GM23338 (cell line): ENCODE measurements around the gene ALCAM. TPM values are rescaled to one million over a fixed set of nuclear protein-coding genes. Genes with fewer than 3 reads are reported as not detected.

Experiments used
- ATAC-seq: fragments of 200-7000 bp; cut with Tn5 transposase; 3 replicates; pipeline ENCODE4 v1.9.1; 2020
- DNase-seq: peaks from one replicate; pipeline ENCODE4 v3.0.0-alpha.2; 2015; ENCODE audit warnings: low spot score
- H2AFZ ChIP-seq: fragments of 200-600 bp; sonication (generic); 2 replicates; pipeline ENCODE4 v1.8.0; 2016; ENCODE audit warnings: antibody characterized with exemption, mild to moderate bottlenecking, moderate library complexity
- H3F3A ChIP-seq: fragments of 200-600 bp; sonication (generic); replicated peaks from 2 replicates; pipeline ENCODE4 v1.8.0; 2017; ENCODE audit warnings: antibody characterized with exemption, mixed run types, low read depth
- H3K27ac ChIP-seq: fragments of 200-600 bp; sonication (generic); 2 replicates; pipeline ENCODE4 v1.6.1; 2016; ENCODE audit warnings: low read depth
- H3K27me3 ChIP-seq: fragments of 200-600 bp; sonication (generic); 2 replicates; pipeline ENCODE4 v1.8.0; 2016; ENCODE audit warnings: mild to moderate bottlenecking, mixed run types, moderate library complexity; ENCODE audit not compliant: insufficient read depth
- H3K36me3 ChIP-seq: fragments of 200-600 bp; sonication (generic); 2 replicates; pipeline ENCODE4 v1.8.0; 2016; ENCODE audit warnings: mild to moderate bottlenecking; ENCODE audit not compliant: insufficient read depth
- H3K4me1 ChIP-seq: fragments of 200-600 bp; sonication (generic); 2 replicates; pipeline ENCODE4 v1.8.0; 2016; ENCODE audit warnings: mild to moderate bottlenecking, moderate library complexity; ENCODE audit not compliant: insufficient read depth
- H3K4me2 ChIP-seq: fragments of 200-600 bp; sonication (generic); 2 replicates; pipeline ENCODE4 v1.7.1; 2017; ENCODE audit warnings: mixed run types
- H3K4me3 ChIP-seq: fragments of 200-600 bp; sonication (generic); 2 replicates; pipeline ENCODE4 v1.6.1; 2016; ENCODE audit warnings: mixed run types
- H3K79me2 ChIP-seq: fragments of 200-600 bp; sonication (generic); replicated peaks from 2 replicates; pipeline ENCODE4 v1.8.0; 2017; ENCODE audit warnings: mild to moderate bottlenecking; ENCODE audit not compliant: insufficient read depth
- H3K9me2 ChIP-seq: fragments of 200-600 bp; sonication (generic); 2 replicates; pipeline ENCODE4 v1.8.0; 2017; ENCODE audit not compliant: insufficient read depth
- H4K20me1 ChIP-seq: fragments of 200-600 bp; sonication (generic); replicated peaks from 2 replicates; pipeline ENCODE4 v1.8.0; 2017; ENCODE audit warnings: mild to moderate bottlenecking; ENCODE audit not compliant: insufficient read depth
- H3K27ac Mint-ChIP-seq: 2 replicates; pipeline ENCODE4 v1.8.0; 2020; ENCODE audit warnings: inconsistent platforms, mild to moderate bottlenecking, moderate library complexity, mixed read lengths
- H3K27me3 Mint-ChIP-seq: 3 replicates; pipeline ENCODE4 v1.8.0; 2022; ENCODE audit warnings: low read depth, mild to moderate bottlenecking, moderate library complexity, mixed read lengths, inconsistent platforms; ENCODE audit not compliant: insufficient read depth, poor library complexity
- H3K36me3 Mint-ChIP-seq: 3 replicates; pipeline ENCODE4 v1.8.0; 2021; ENCODE audit warnings: low read depth, mild to moderate bottlenecking, inconsistent platforms, moderate library complexity, mixed read lengths
- H3K4me1 Mint-ChIP-seq: 3 replicates; pipeline ENCODE4 v1.8.0; 2020; ENCODE audit warnings: mild to moderate bottlenecking, inconsistent platforms, mixed read lengths
- H3K4me3 Mint-ChIP-seq: 3 replicates; pipeline ENCODE4 v1.8.0; 2021; ENCODE audit warnings: moderate library complexity, mild to moderate bottlenecking, inconsistent platforms, mixed read lengths
- H3K9me3 Mint-ChIP-seq: 3 replicates; pipeline ENCODE4 v1.8.0; 2020; ENCODE audit warnings: moderate library complexity, mild to moderate bottlenecking, inconsistent platforms, mixed read lengths
- CREB1 ChIP-seq: fragments of 250-450 bp; sonication (Bioruptor Pico); IDR thresholded peaks from 2 replicates; pipeline ENCODE4 v1.5.0; 2020; ENCODE audit warnings: low read depth, mild to moderate bottlenecking, moderate library complexity
- CTCF ChIP-seq, 2 experiments: fragments of 200-600 bp in 1 of 2; sonication (generic) in 1 of 2; conservative IDR thresholded peaks; 2 replicates each; pipeline versions ENCODE4 v1.5.1 to v1.6.1; 2016 to 2017; ENCODE audit warnings: antibody characterized with exemption in 2 of 2, low read depth in 2 of 2, mild to moderate bottlenecking in 2 of 2, moderate library complexity in 1 of 2
- ETS1 ChIP-seq: IDR thresholded peaks from 2 replicates; pipeline ENCODE4 v1.6.1; 2016; ENCODE audit warnings: antibody characterized with exemption
- EZH2phosphoT487 ChIP-seq: fragments of 200-600 bp; sonication (generic); IDR thresholded peaks from one replicate; pipeline ENCODE4 v1.8.1; 2018; ENCODE audit warnings: antibody characterized with exemption; ENCODE audit not compliant: unreplicated experiment
- JUNB ChIP-seq: IDR thresholded peaks from one replicate; pipeline ENCODE4 v1.6.1; 2016; ENCODE audit warnings: antibody characterized with exemption; ENCODE audit not compliant: unreplicated experiment
- NANOG ChIP-seq: IDR thresholded peaks from 2 replicates; pipeline ENCODE4 v1.6.1; 2016; ENCODE audit warnings: antibody characterized with exemption, borderline replicate concordance
- STAT1 ChIP-seq: IDR thresholded peaks from one replicate; pipeline ENCODE4 v1.6.1; 2016; ENCODE audit warnings: antibody characterized with exemption; ENCODE audit not compliant: unreplicated experiment
- ZNF114 ChIP-seq: fragments of 250-450 bp; sonication (Bioruptor Pico); IDR thresholded peaks from 2 replicates; pipeline ENCODE4 v1.5.0; 2020; ENCODE audit warnings: mild to moderate bottlenecking, moderate library complexity
- ZNF331 ChIP-seq: fragments of 250-450 bp; sonication (Bioruptor Pico); IDR thresholded peaks from 2 replicates; pipeline ENCODE4 v1.5.0; 2020; ENCODE audit warnings: low read depth, mild to moderate bottlenecking, moderate library complexity
- ZNF462 ChIP-seq: fragments of 250-450 bp; sonication (Bioruptor Pico); IDR thresholded peaks from 2 replicates; pipeline ENCODE4 v1.5.0; 2020; ENCODE audit warnings: mild to moderate bottlenecking, moderate library complexity
- polyA plus RNA-seq: library from polyadenylated mRNA; unstranded; fragments of >200 nt; fragmentation: Nextera tagmentation; extraction: Ambion mirVana; gene quantifications from 2 replicates; pipeline ENCODE4 v1.2.1, GENCODE V29; 2016
- total RNA-seq: library from RNA; depleted of rRNA; stranded (reverse); fragments of >200 nt; shearing (Covaris generic); gene quantifications from 2 replicates; pipeline ENCODE4 v1.2.3, GENCODE V29; 2014

ALCAM gene
- total and polyA plus RNA-seq, 2 experiments from 2014 or later = 11.3 to 36.0 TPM

GRCh38 chr3:105415951-105416350 is 49.2 kb downstream of the ALCAM start:
- H3K4me1 ChIP-seq = no peaks in the 10 kb centered on the region
- H3K27me3 ChIP-seq = no peaks in the 10 kb centered on the region
- peaks cover 8% of the 10 kb centered on the region; the same call in 2 of the 3 replicates for H3K4me1 Mint-ChIP-seq
- H3K36me3 ChIP-seq = no peaks in the 10 kb centered on the region
- no peaks in the 10 kb centered on the region for H4K20me1 ChIP-seq
- TF ChIP-seq CREB1 (CRISPR knock-in tag) = no peak
- no peak overlapping the region for H3K4me3 ChIP-seq
- no peak for ATAC-seq
- no peaks in the 10 kb centered on the region for H3F3A ChIP-seq
- H2AFZ ChIP-seq = no peak overlapping the region
- no peak overlapping the region; the same call in 1 of the 2 replicates for H3K27ac Mint-ChIP-seq
- no peaks in the 10 kb centered on the region for H3K36me3 Mint-ChIP-seq
- no peak overlapping the region for H3K4me2 ChIP-seq
- no peaks in the 10 kb centered on the region for H3K9me2 ChIP-seq
- DNase-seq = no peak
- no peaks in the 10 kb centered on the region for H3K9me3 Mint-ChIP-seq
- no peaks in the 10 kb centered on the region for H3K27me3 Mint-ChIP-seq
- H3K79me2 ChIP-seq = no peaks in the 10 kb centered on the region
- H3K27ac ChIP-seq = no peak overlapping the region
- no peak overlapping the region for H3K4me3 Mint-ChIP-seq

GRCh38 chr3:105417525-105418289 is 51.0 kb downstream of the ALCAM start:
- Histone ChIP-seq H3K4me1 (no peaks in the 10 kb centered on the region), H3K36me3 (no peaks in the 10 kb centered on the region), H3K79me2 (no peaks in the 10 kb centered on the region), H3K4me3 (no peak overlapping the region), H4K20me1 (no peaks in the 10 kb centered on the region), H3K9me2 (no peaks in the 10 kb centered on the region), H3K27me3 (no peaks in the 10 kb centered on the region), H2AFZ (no peak overlapping the region), H3K4me2 (no peak overlapping the region), H3K27ac (no peak overlapping the region), H3F3A (no peaks in the 10 kb centered on the region)
- H3K4me1 Mint-ChIP-seq = peaks cover 8% of the 10 kb centered on the region; the same call in 2 of the 3 replicates
- H3K27me3 Mint-ChIP-seq = no peaks in the 10 kb centered on the region
- H3K4me3 Mint-ChIP-seq = no peak overlapping the region
- peak overlapping the region; percentile 63; the same call in 1 of the 2 replicates for H3K27ac Mint-ChIP-seq
- no peaks in the 10 kb centered on the region for H3K36me3 Mint-ChIP-seq
- H3K9me3 Mint-ChIP-seq = no peaks in the 10 kb centered on the region
- no peak for DNase-seq
- no peak for ATAC-seq
- TF ChIP-seq EZH2phosphoT487 (no peak), CTCF (conservative IDR thresholded peaks at IDR 0.05; ENCODE audit: low read depth in 2 of 2) (no peak), ZNF114 (no peak), ETS1 (no peak), CREB1 (CRISPR knock-in tag) (no peak), JUNB (no peak), ZNF462 (no peak), NANOG (no peak), ZNF331 (CRISPR knock-in tag) (no peak), STAT1 (no peak)
